HK-2 (cell line): ENCODE measurements around the gene LUC7L3.

ENCODE experiments used
- DNase-seq: peaks from one replicate; pipeline ENCODE4 v3.0.0-alpha.2; 2018; ENCODE audit not compliant: unreplicated experiment

LUC7L3 gene

GRCh38 chr17:50685691-50686493 lies 33.5 kb upstream of the LUC7L3 start:
- no peak for DNase-seq

DNA sequence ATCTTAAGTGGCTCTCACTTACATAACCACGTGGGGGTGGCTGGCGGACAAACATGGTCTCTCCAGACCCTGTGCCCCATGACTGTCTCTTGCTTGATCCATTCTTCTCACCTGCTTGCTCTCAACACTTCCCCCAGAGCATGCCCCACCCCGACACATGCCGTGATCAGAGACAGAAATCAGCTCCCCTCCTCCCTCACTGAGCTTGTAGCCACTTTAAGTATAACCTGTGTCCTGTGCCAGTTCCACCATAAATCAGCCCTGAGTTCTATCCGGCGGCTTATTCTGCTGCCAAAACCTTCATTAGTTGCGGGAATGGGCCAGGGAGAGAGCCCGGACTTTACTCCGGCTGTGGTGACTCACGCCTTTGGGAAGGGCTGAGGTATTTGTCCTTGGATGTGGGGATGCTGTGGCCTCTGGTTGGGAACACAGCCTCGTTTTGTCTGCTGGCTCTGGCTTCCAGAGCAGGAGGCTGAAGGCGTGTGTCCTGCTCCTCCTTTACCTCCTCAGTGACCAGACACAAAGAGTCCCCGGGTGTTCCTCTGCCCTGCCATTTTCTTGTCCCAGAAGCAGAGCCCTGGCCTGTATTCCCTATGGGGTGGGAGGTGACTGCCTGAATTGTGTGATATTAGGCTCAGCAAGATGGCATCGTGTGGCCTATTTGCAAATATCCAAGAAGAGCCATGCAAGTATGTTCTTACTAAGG lies 32.8 kb upstream of the LUC7L3 start:
- peak; percentile 70 for DNase-seq

- no peak for DNase-seq
These were observed 32.0 kb upstream of the LUC7L3 start for GRCh38 chr17:50687200-50688066.

GRCh38 chr17:50688245-50688644 lies 31.2 kb upstream of the LUC7L3 start:
- peak; percentile 56 for DNase-seq

GRCh38 chr17:50689251-50689650 lies 30.2 kb upstream of the LUC7L3 start:
- peak; percentile 70 for DNase-seq

DNA sequence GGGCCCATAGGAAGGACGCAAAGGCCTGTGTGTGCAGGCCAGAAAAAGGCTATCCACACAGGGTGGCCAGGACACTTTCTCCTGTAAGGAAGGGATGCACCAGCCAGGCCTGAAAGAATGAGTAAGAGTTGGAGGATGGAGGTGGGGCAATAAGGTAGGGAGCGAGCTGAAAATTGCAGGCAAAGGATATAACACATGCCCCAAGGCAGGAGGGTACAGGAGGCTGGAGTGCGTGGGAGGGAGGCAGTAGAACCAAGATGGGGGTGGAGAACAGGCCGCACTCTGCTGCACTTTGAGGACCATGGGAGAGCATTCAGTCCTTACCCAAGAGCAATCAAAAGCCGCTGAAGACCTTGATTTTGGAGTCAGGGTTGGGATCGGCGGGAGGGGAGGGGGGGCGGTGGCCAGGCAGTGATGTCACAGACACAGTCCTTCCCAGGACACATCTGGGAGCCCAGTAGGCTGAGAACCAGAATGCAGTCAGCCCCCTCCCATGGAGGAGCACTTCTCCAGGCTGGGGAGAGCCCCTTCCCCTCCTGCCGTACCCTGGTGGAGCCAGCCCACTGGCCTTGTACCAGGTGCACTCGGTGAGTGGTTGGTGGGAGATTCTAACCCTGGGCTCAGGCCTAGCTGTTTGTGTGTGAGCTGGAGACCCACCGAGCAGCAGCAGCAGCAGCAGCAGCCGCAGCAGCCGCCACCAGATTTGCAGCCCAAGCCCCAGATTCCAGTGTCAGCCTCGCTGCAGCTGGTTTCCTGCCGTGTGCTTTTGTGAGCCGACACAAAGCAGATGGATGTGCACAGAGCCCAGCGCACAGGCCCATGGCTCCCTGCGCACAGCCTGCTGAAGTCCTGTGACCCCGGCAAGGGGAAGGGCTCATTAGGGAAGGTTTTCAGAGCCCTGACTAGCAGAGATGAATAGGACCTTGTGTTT lies 29.2 kb upstream of the LUC7L3 start:
- no peak for DNase-seq

- DNase-seq = no peak
These were observed 28.4 kb upstream of the LUC7L3 start for GRCh38 chr17:50690887-50691549.

DNA sequence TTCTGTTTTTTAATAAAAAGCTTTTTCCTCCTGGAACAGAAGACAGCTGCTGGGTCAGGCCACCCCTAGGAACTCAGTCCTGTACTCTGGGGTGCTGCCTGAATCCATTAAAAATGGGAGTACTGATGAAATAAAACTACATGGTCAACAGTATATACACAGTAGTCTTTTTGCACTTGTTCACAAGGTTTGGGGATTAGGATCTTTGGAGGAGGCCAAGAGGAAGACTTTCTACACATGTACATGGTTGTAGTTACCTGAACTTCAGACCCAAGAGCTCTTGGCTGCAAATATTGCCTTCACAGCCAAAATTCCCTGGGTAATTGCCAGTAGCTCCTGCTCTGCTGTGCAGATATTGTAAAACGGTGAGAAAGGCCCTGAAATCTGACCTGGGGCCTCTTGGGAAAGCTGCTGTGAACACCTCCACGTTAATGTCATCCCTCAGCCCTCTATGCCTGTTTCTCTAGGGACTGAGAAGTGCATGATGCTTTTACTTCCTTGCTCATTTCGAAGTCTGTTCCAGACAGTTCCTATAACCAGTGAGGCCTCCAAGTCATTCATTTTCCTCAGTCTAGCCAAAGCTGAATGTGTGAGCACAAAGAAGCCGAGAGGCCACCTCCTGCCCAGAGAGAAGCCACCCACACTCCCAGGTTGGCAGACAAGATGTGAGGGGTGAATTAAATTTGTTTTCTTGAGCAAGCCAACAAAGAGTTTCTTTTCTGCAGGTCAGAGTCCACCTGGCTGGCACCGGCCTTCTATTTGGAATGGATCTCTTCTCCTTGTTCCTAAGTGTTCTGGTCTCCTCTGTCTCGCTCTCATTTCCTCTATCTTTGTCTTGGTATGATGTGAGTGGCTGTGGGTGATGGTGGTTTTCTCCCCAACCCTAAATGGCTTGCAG lies 27.6 kb upstream of the LUC7L3 start:
- DNase-seq = no peak

- DNase-seq = no peak
These were observed 26.9 kb upstream of the LUC7L3 start for GRCh38 chr17:50692448-50693035.

DNA sequence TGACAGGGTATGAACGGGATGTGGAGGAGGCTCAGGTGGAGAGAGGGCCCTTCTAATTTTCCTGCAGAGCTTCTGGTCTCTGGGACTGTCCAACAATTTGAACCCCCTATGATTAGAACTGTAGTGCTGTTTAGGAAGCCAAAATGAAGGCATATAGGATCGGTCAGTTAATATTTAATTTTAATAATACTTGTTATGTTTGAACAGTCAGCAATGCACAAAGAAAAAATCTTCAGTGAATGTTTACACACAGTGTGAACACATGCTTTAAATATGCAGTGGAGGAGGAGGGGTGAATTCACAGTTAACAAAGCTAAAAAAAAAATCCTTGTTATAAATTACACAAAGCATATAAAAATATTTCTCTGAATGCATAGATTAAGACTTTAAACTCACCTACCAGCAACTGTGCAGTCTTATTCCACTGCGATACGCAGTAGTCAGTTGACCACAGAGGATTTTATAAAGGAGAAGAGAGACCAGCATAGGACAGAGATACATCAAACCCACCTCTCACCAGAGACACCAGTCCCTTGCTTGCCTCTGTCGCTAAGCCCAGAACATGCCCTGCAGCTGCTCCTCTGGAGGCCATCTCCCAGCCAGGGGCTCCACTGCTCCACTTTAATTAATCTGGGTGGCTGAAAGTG lies 26.2 kb upstream of the LUC7L3 start:
- no peak for DNase-seq

DNA sequence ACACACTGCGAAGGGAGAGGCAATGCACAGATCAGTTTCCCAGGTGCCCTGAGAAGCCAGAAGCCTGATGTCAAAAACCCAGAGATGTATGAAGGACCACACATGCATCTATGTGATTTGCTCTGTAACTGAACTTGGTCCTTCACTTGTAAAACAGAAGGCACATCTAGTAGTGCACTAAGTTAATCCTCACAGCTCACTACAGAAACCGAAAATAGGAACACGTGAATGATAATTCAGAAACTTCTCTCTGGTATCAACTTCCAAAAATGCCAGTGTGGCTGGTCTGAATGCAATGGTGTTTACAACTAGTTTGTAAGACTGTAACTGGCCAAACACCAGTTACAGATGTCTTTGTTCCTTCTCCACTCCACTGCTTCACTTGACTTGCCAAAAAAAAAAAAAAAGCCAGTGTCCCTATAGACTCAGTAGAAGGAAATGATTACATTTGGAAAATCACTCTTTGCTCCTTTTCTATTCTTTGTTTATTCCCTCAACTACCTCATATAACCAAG lies 23.0 kb upstream of the LUC7L3 start:
- no peak for DNase-seq

DNA sequence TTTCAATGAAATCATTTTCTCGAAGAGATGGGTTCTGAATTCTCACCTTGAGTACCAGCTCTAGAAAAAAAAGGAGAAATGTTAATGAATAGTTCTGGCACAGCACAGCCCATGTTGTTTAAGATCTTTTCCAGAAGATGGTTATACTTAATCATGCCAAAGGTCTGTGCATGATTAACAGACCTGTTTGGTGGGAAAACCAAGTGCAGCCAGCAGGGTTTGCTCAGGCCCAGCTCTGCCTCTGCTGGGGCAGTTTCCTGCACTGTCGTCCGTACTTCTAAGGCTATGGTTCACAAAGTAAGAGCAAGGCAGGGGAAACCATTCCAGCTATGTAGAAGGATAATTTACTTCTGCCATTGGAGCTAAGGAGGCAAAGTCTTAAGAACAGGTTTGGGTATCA lies 22.3 kb upstream of the LUC7L3 start:
- DNase-seq = no peak

- no peak for DNase-seq
These were observed 21.6 kb upstream of the LUC7L3 start for GRCh38 chr17:50697663-50698272.

GRCh38 chr17:50699410-50699809 lies 20.0 kb upstream of the LUC7L3 start:
- DNase-seq = no peak

DNA sequence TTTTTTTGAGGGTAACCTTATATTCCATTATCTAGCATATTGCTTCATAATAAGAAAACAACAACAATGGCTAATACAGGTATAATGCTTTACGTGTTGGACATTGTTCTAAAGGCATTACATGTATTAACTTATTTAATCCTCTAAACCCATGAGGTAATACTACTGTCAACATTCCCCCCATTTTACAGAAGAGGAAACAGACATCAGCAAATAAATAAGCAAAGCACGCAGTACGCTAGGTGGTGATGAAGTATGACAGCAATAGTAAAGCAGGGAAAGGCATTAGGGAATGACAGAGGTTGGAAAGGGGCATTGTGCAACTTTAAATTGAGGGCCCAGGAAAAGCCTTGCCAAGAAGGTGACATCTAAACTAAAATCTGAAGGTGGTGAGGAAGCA lies 16.2 kb upstream of the LUC7L3 start:
- no peak for DNase-seq

DNA sequence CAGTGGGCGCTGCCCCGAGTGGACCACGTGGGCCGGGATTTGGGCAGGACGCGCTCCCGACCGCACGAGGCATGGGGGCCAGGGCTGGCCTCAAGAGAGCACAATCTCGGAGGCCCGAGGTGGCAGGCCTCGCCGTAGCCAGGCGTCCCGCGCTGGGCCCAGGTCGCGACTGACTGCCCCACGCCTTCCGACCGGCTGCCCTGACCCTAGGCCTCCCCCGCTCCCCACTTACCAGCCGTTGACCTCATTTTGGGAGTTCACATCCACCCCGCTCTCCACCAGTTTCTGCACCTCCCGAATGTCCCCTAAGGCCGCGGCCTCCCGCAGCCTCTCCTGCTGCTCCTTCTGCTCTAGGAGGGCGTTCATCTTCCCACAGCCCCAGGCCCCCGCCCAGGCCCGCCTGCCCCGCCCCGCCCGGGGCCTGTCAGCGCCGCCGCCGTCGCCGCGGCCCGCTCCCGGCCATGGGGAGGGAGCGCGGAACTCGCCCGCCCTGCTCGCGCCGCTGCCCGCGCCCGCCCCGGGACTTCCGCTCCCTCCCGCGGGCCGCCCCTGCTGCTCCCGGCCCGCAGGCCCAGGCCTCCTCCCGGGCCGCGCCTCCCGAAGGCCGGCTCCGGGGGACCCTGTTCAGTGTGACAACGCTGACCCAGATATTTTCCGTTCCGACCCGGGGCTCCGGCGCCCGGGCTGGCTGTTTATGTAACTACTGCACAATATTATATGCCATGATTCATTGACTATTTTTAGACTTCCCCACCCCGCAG lies 11.9 kb upstream of the LUC7L3 start, which contains the start of gene ANKRD40:
TSS of gene ANKRD40 (minus strand) at position 626 of the 761 bp plus-strand sequence. CDS start at position 366, 260 bp downstream.
- DNase-seq = peak; percentile 90
